Mucosa of descending colon (tissue), 3 donors: ENCODE measurements around the gene PDE4D. TPM values are rescaled to one million over a fixed set of nuclear protein-coding genes. Genes with fewer than 3 reads are reported as not detected.

Source experiments
- ATAC-seq: fragments of 200-7000 bp; cut with Tn5 transposase; one replicate; pipeline ENCODE4 v1.9.1; 2020; ENCODE audit warnings: mild to moderate bottlenecking, moderate library complexity
- DNase-seq, 3 donors: peaks; one replicate each; pipeline ENCODE4 v3.0.0-alpha.2; 2020
- H3K36me3 ChIP-seq: fragments of 200-600 bp; one replicate; pipeline ENCODE4 v1.8.0; 2021; ENCODE audit warnings: low read depth, mild to moderate bottlenecking
- H3K4me1 ChIP-seq: fragments of 200-600 bp; one replicate; pipeline ENCODE4 v1.8.0; 2021; ENCODE audit warnings: low read depth, mild to moderate bottlenecking
- H3K4me3 ChIP-seq: fragments of 200-600 bp; one replicate; pipeline ENCODE4 v1.8.0; 2021; ENCODE audit warnings: mild to moderate bottlenecking
- H3K9me3 ChIP-seq: fragments of 200-600 bp; one replicate; pipeline ENCODE4 v1.8.0; 2021; ENCODE audit warnings: mild to moderate bottlenecking
- CTCF ChIP-seq: fragments of 200-600 bp; IDR thresholded peaks from one replicate; pipeline ENCODE4 v1.8.0; 2022; ENCODE audit warnings: antibody characterized with exemption, mild to moderate bottlenecking
- intact Hi-C, 2 donors: fragments of 100-400 bp; cut with DNase I in 1 of 2; cut with micrococcal nuclease in 1 of 2; formaldehyde crosslinking; loops; one replicate each; pipeline versions ENCODE4 v1.11.0 to v1.11.1; 2022; cut with DNase I, micrococcal nuclease
- total RNA-seq, 3 donors: library from RNA; stranded (reverse); fragmentation: NEBNext Ultra II Directional in 2 of 3; extraction: Animal tissue kit (Norgen Biotek cat#: 25700) in 2 of 3; gene quantifications; one replicate each; pipeline versions ENCODE4 v1.2.1 to v1.2.4, GENCODE V29; 2021 to 2023
- donor health status: DM: no; HTN: no; CAD: no; lungs with moderate emphysema.
- donor health status: DM: no; HTN: no; CAD: no.
- donor health status: DM: no; HTN: yes; CAD: no.

PDE4D gene
- total RNA-seq, 3 donors from 2014 or later = 37.9 to 137 (median 100) TPM

GRCh38 chr5:59291941-59292340, 601.6 kb downstream of the PDE4D start:
- intact Hi-C loops = no loop called here
- no peak for ATAC-seq
- Histone ChIP-seq H3K4me3 (no peak overlapping the region), H3K9me3 (no peaks in the 10 kb centered on the region), H3K36me3 (no peaks in the 10 kb centered on the region), H3K4me1 (no peaks in the 10 kb centered on the region)
- TF ChIP-seq CTCF = no peak
- DNase-seq = no peak

- no peak for TF ChIP-seq CTCF
- intact Hi-C loops = no loop called here
These were observed 605.6 kb downstream of the PDE4D start for GRCh38 chr5:59287884-59288283.

GRCh38 chr5:59287361-59287760, 606.2 kb downstream of the PDE4D start:
- intact Hi-C loops = no loop called here
- H3K4me1 ChIP-seq = no peaks in the 10 kb centered on the region
- DNase-seq (peak in 1 of 3 donors; percentile 54), ATAC-seq (peak; percentile 99)
- TF ChIP-seq CTCF = no peak
- H3K36me3 ChIP-seq = no peaks in the 10 kb centered on the region
- H3K9me3 ChIP-seq = no peaks in the 10 kb centered on the region
- no peak overlapping the region for H3K4me3 ChIP-seq

More at GRCh38 chr5:59287884-59288283, 605.6 kb downstream of the PDE4D start:
- Histone ChIP-seq H3K4me1 (no peaks in the 10 kb centered on the region), H3K4me3 (no peak overlapping the region), H3K9me3 (no peaks in the 10 kb centered on the region), H3K36me3 (no peaks in the 10 kb centered on the region)
- DNase-seq (no peak), ATAC-seq (peak; percentile 12)

GRCh38 chr5:59286510-59286909, 607.0 kb downstream of the PDE4D start:
- Histone ChIP-seq H3K4me3 (no peak overlapping the region), H3K36me3 (no peaks in the 10 kb centered on the region), H3K9me3 (no peaks in the 10 kb centered on the region), H3K4me1 (no peaks in the 10 kb centered on the region)
- ATAC-seq (no peak), DNase-seq (no peak)
- no peak for TF ChIP-seq CTCF
- intact Hi-C loops = no loop called here

- H3K4me3 ChIP-seq = no peak overlapping the region
- intact Hi-C loops = no loop called here
- DNase-seq = no peak
- TF ChIP-seq CTCF = no peak
- ATAC-seq = no peak
- H3K9me3 ChIP-seq = no peaks in the 10 kb centered on the region
- H3K4me1 ChIP-seq = no peaks in the 10 kb centered on the region
- H3K36me3 ChIP-seq = no peaks in the 10 kb centered on the region
These were observed 608.1 kb downstream of the PDE4D start for GRCh38 chr5:59285300-59286016.
